Neural cell (in vitro differentiated cells): ENCODE measurements around the gene SLC6A3. TPM values are rescaled to one million over a fixed set of nuclear protein-coding genes. Genes with fewer than 3 reads are reported as not detected.

Experiments used
- H2AFZ ChIP-seq: fragments of 200-600, 300-800 bp; sonication (generic), shearing (Covaris generic); 2 replicates; pipeline ENCODE4 v1.6.0; 2014; ENCODE audit warnings: low read depth, mild to moderate bottlenecking, antibody characterized with exemption, low read length, moderate library complexity
- H3F3A ChIP-seq: fragments of 200-600 bp; shearing (Covaris generic); 2 replicates; pipeline ENCODE4 v1.6.1; 2016; ENCODE audit warnings: mild to moderate bottlenecking, moderate library complexity, mixed read lengths, antibody characterized with exemption, low read length; ENCODE audit not compliant: insufficient read depth, poor library complexity, severe bottlenecking
- H3K27ac ChIP-seq: fragments of 200-600, 300-800 bp; sonication (generic), shearing (Covaris generic); 2 replicates; pipeline ENCODE4 v1.5.1; 2014; ENCODE audit warnings: mild to moderate bottlenecking, low read length, moderate library complexity
- H3K27me3 ChIP-seq: fragments of 300-800, 200-600 bp; sonication (generic), shearing (Covaris generic); 2 replicates; pipeline ENCODE4 v1.6.0; 2014; ENCODE audit warnings: mild to moderate bottlenecking, low read depth, low read length, moderate library complexity; ENCODE audit not compliant: insufficient read depth
- H3K36me3 ChIP-seq: fragments of 300-800, 200-600 bp; sonication (generic), shearing (Covaris generic); 2 replicates; pipeline ENCODE4 v1.5.1; 2014; ENCODE audit warnings: mild to moderate bottlenecking, antibody characterized with exemption, low read length, moderate library complexity; ENCODE audit not compliant: insufficient read depth
- H3K4me2 ChIP-seq: fragments of 300-800, 200-600 bp; sonication (generic), shearing (Covaris generic); 2 replicates; pipeline ENCODE4 v1.6.0; 2014; ENCODE audit warnings: mild to moderate bottlenecking, low read length
- H3K4me3 ChIP-seq: fragments of 300-800, 200-600 bp; sonication (generic), shearing (Covaris generic); 2 replicates; pipeline ENCODE4 v1.5.1; 2014; ENCODE audit warnings: mild to moderate bottlenecking, low read length, moderate library complexity
- H3K79me2 ChIP-seq: fragments of 200-600 bp; shearing (Covaris generic); replicated peaks from 2 replicates; pipeline ENCODE4 v1.6.0; 2014; ENCODE audit warnings: mild to moderate bottlenecking, low read length, moderate library complexity; ENCODE audit not compliant: insufficient read depth
- H3K9ac ChIP-seq: fragments of 300-800, 200-600 bp; sonication (generic), shearing (Covaris generic); 2 replicates; pipeline ENCODE4 v1.6.1; 2016; ENCODE audit warnings: mild to moderate bottlenecking, low read length, mixed read lengths
- H3K9me2 ChIP-seq: fragments of 200-600 bp; shearing (Covaris generic); 2 replicates; pipeline ENCODE4 v1.6.1; 2016; ENCODE audit warnings: mild to moderate bottlenecking, low read length, mixed read lengths; ENCODE audit not compliant: insufficient read depth
- H3K9me3 ChIP-seq: fragments of 200-600, 300-800 bp; sonication (generic), shearing (Covaris generic); 2 replicates; pipeline ENCODE4 v1.6.1; 2016; ENCODE audit warnings: mild to moderate bottlenecking, mixed run types, low read length, moderate library complexity, mixed read lengths
- H4K20me1 ChIP-seq: fragments of 200-600 bp; shearing (Covaris generic); 2 replicates; pipeline ENCODE4 v1.6.1; 2016; ENCODE audit warnings: mild to moderate bottlenecking, mixed run types; ENCODE audit not compliant: insufficient read depth
- EP300 ChIP-seq: fragments of 450-650 bp; conservative IDR thresholded peaks from 2 replicates; pipeline ENCODE4 v1.6.1; 2014; ENCODE audit warnings: antibody characterized with exemption, mild to moderate bottlenecking, moderate library complexity; ENCODE audit not compliant: poor library complexity, severe bottlenecking
- EZH2 ChIP-seq: fragments of 200-600, 300-800 bp; shearing (Covaris generic), sonication (generic); IDR thresholded peaks from 2 replicates; pipeline ENCODE4 v1.6.1; 2014; ENCODE audit warnings: antibody characterized with exemption, low read length, borderline replicate concordance, mild to moderate bottlenecking; ENCODE audit not compliant: insufficient read depth, poor library complexity, severe bottlenecking
- MXI1 ChIP-seq: fragments of 450-650 bp; conservative IDR thresholded peaks from 2 replicates; pipeline ENCODE4 v1.6.1; 2014; ENCODE audit warnings: antibody characterized with exemption, mild to moderate bottlenecking; ENCODE audit not compliant: poor library complexity, severe bottlenecking
- POLR2AphosphoS5 ChIP-seq: IDR thresholded peaks from 2 replicates; pipeline ENCODE4 v1.6.1; 2012
- RAD21 ChIP-seq: fragments of 450-650 bp; conservative IDR thresholded peaks from 2 replicates; pipeline ENCODE4 v1.6.1; 2014; ENCODE audit warnings: antibody characterized with exemption, mild to moderate bottlenecking, moderate library complexity
- REST ChIP-seq: IDR thresholded peaks from 2 replicates; pipeline ENCODE4 v1.6.1; 2012; ENCODE audit warnings: borderline replicate concordance
- SMC3 ChIP-seq: fragments of 450-650 bp; conservative IDR thresholded peaks from 2 replicates; pipeline ENCODE4 v1.6.1; 2014; ENCODE audit warnings: antibody characterized with exemption, mild to moderate bottlenecking, moderate library complexity; ENCODE audit not compliant: poor library complexity
- TAF1 ChIP-seq: IDR thresholded peaks from 2 replicates; pipeline ENCODE4 v1.6.1; 2012; ENCODE audit warnings: low read depth
- polyA plus RNA-seq: library from polyadenylated mRNA; depleted of rRNA; stranded (reverse); fragments of >200 nt; gene quantifications from 2 replicates; pipeline ENCODE4 v1.2.3, GENCODE V29; 2014
- TF ChIP-seq, protein P1 (sequence below): fragments of 450-650 bp; IDR thresholded peaks from 2 replicates; pipeline ENCODE4 v1.5.1; 2014; ENCODE audit warnings: antibody characterized with exemption, mild to moderate bottlenecking, moderate library complexity; ENCODE audit not compliant: poor library complexity, severe bottlenecking

Gene SLC6A3
- polyA plus RNA-seq, 1 donor from 2014 or later: 0.77 TPM

- Histone ChIP-seq H3K36me3 (no peaks in the 10 kb centered on the region), H3K4me3 (peak overlapping the region; percentile 68), H2AFZ (peak overlapping the region; percentile 56), H4K20me1 (no peaks in the 10 kb centered on the region), H3K27me3 (peaks cover 53% of the 10 kb centered on the region), H3K9me3 (no peaks in the 10 kb centered on the region), H3K9me2 (no peaks in the 10 kb centered on the region), H3K27ac (no peak overlapping the region), H3F3A (no peaks in the 10 kb centered on the region), H3K4me2 (peak overlapping the region; percentile 39), H3K9ac (peak overlapping the region; percentile 66), H3K79me2 (no peaks in the 10 kb centered on the region)
- no peak for TF ChIP-seq SMC3
- TF ChIP-seq MXI1: peak; percentile 30
- no peak for TF ChIP-seq EZH2
- TF ChIP-seq, protein P1, sequence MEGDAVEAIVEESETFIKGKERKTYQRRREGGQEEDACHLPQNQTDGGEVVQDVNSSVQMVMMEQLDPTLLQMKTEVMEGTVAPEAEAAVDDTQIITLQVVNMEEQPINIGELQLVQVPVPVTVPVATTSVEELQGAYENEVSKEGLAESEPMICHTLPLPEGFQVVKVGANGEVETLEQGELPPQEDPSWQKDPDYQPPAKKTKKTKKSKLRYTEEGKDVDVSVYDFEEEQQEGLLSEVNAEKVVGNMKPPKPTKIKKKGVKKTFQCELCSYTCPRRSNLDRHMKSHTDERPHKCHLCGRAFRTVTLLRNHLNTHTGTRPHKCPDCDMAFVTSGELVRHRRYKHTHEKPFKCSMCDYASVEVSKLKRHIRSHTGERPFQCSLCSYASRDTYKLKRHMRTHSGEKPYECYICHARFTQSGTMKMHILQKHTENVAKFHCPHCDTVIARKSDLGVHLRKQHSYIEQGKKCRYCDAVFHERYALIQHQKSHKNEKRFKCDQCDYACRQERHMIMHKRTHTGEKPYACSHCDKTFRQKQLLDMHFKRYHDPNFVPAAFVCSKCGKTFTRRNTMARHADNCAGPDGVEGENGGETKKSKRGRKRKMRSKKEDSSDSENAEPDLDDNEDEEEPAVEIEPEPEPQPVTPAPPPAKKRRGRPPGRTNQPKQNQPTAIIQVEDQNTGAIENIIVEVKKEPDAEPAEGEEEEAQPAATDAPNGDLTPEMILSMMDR: peak; percentile 9
- peak; percentile 15 for TF ChIP-seq RAD21
- no peak for TF ChIP-seq POLR2AphosphoS5
These were observed 58.9 kb downstream of the SLC6A3 start for GRCh38 chr5:1386274-1386717.

DNA sequence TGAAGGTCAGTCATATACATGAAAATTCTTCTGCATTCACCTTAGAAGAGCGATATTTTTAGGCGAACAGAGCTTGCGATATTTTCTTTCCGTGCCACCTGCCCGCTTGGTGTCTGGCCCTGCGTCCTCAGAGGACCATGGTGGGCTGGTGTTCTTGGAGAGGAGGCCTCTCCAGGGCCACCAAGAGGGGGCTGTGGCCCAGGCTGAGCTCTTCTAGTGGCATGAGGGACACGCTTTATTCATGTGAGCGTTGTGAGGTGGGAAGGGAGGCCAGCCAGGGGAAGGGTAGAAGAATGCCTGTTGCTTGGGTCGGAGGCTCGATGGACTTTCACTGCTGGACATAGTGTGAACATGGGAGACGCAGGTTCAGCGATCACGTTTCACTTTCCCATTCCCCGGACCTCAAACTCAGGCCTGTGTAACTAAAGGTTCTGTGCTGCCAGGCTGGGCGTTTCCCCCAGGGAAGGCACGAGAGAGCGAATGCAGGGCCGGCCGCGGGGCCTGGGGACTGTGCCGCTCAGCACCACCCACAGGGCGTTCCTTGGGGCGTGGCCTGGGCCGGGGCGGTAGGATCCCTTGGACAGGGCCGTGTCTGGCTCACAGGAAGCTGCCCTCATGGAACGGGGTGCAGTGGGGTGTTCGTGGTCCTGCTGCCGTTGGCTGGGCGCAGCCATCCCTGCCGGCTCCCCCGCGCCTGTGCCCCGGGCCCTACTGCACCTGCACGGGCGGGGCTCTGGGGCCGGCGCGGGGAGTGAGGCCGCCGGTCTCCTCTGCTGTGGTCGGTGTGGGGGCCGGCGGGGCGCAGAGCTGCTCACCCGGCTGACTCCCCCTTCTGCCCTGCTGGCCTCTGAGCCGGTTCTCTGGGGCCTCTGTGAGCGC is 59.6 kb downstream of the SLC6A3 start:
- Histone ChIP-seq H3K9ac (peak overlapping the region; percentile 66), H3K9me3 (no peaks in the 10 kb centered on the region), H3K4me2 (peak overlapping the region; percentile 39), H3K79me2 (no peaks in the 10 kb centered on the region), H4K20me1 (no peaks in the 10 kb centered on the region), H3K27me3 (peaks cover 53% of the 10 kb centered on the region), H3K4me3 (peak overlapping the region; percentile 68), H3K27ac (no peak overlapping the region), H3F3A (no peaks in the 10 kb centered on the region), H2AFZ (peak overlapping the region; percentile 56), H3K9me2 (no peaks in the 10 kb centered on the region), H3K36me3 (no peaks in the 10 kb centered on the region)
- TF ChIP-seq REST (no peak), EP300 (no peak), MXI1 (no peak), POLR2AphosphoS5 (no peak), TAF1 (no peak), RAD21 (no peak), EZH2 (no peak), SMC3 (no peak)
- TF ChIP-seq, protein P1: no peak
